ENCODE results near the gene CDKN2B.

DNA sequence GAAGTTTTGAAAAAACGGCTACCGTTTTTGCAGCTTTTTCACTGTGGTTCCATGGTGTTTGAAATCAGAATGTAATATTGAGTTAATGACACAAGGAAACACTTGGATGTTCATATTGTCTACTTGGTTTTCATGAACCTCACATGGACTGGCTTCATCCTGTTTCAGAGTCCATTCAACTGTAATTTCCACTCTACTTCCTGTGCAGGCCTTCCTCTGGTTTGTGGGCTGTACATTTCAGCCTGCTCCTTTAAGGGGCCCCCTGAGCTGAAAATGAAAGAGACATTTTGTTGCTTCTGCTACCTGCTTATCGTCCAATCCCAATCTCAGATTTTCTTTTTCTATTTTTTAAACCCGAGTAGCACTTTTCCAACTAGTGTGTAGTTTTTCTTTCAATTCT is 41.8 kb upstream of the CDKN2B start:
- TF ChIP-seq EZH2 (optimal IDR thresholded peaks at IDR 0.05; ENCODE audit: low read depth, low read length) (no peak), EZH2phosphoT487 (IDR thresholded peaks at IDR 0.05; ENCODE audit: low read length) (no peak)
- TF ChIP-seq, protein P1, sequence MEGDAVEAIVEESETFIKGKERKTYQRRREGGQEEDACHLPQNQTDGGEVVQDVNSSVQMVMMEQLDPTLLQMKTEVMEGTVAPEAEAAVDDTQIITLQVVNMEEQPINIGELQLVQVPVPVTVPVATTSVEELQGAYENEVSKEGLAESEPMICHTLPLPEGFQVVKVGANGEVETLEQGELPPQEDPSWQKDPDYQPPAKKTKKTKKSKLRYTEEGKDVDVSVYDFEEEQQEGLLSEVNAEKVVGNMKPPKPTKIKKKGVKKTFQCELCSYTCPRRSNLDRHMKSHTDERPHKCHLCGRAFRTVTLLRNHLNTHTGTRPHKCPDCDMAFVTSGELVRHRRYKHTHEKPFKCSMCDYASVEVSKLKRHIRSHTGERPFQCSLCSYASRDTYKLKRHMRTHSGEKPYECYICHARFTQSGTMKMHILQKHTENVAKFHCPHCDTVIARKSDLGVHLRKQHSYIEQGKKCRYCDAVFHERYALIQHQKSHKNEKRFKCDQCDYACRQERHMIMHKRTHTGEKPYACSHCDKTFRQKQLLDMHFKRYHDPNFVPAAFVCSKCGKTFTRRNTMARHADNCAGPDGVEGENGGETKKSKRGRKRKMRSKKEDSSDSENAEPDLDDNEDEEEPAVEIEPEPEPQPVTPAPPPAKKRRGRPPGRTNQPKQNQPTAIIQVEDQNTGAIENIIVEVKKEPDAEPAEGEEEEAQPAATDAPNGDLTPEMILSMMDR (IDR thresholded peaks at IDR 0.05; ENCODE audit: low read length): no peak

All from MM.1S (cell line).